Measurements from ENCODE around the gene C1orf74.

C1orf74 gene

GRCh38 chr1:209767096-209767495 lies 17.3 kb downstream of the C1orf74 start:
- no peak for DNase-seq (ENCODE audit: extremely low spot score)
- no peak for TF ChIP-seq ARNT (IDR thresholded peaks at IDR 0.05)
- no peak for TF ChIP-seq SP1 (IDR thresholded peaks at IDR 0.05)
- TF ChIP-seq L3MBTL2 (conservative IDR thresholded peaks at IDR 0.05), result no peak
- POLR2A ChIA-PET, result interaction anchor here (2.5 kb wide), 1 partner anchor 17 kb away, joined by 7 read pairs; the partner anchor contains the start of gene C1orf74
- CTCF ChIA-PET, result no interaction called here

- CTCF ChIA-PET, result no interaction called here
- POLR2A ChIA-PET, result interaction anchor here (2.5 kb wide), 1 partner anchor 18 kb away, joined by 7 read pairs; the partner anchor contains the start of gene C1orf74
- no peak for DNase-seq (ENCODE audit: extremely low spot score)
- TF ChIP-seq SUZ12 (IDR thresholded peaks at IDR 0.05) (no peak), LEF1 (IDR thresholded peaks at IDR 0.05; ENCODE audit: borderline replicate concordance) (no peak), ZNF384 (IDR thresholded peaks at IDR 0.05) (no peak), FOXA1 (IDR thresholded peaks at IDR 0.05) (no peak)
Measured at GRCh38 chr1:209766051-209766450, 18.3 kb downstream of the C1orf74 start.

- CTCF ChIA-PET, result interaction anchor here (0.6 to 2.4 kb wide), 2 partner anchors 13 to 60 kb away, joined by 4 to 7 read pairs; no protein-coding TSS in a partner anchor
Measured at GRCh38 chr1:209761011-209761635, 23.2 kb downstream of the C1orf74 start.

GRCh38 chr1:209759829-209760359 lies 24.5 kb downstream of the C1orf74 start:
- POLR2A ChIA-PET, result no interaction called here

More at GRCh38 chr1:209761011-209761635, 23.2 kb downstream of the C1orf74 start:
- POLR2A ChIA-PET, result no interaction called here
- TF ChIP-seq PKNOX1 (IDR thresholded peaks at IDR 0.05) (no peak), BHLHE40 (IDR thresholded peaks at IDR 0.05; ENCODE audit: borderline replicate concordance) (no peak), ARNT (IDR thresholded peaks at IDR 0.05) (no peak)
- no peak for DNase-seq (ENCODE audit: extremely low spot score)

GRCh38 chr1:209758400-209758799 lies 26.0 kb downstream of the C1orf74 start:
- ChIA-PET POLR2A (no interaction called here), CTCF (no interaction called here)
- no peak for TF ChIP-seq SUZ12 (IDR thresholded peaks at IDR 0.05)
- no peak for TF ChIP-seq NFRKB (IDR thresholded peaks at IDR 0.05)
- no peak for TF ChIP-seq FOXM1 (IDR thresholded peaks at IDR 0.05; ENCODE audit: borderline replicate concordance)
- TF ChIP-seq SP1 (IDR thresholded peaks at IDR 0.05), result no peak
- no peak for TF ChIP-seq ELF4 (IDR thresholded peaks at IDR 0.05)
- TF ChIP-seq HDGF (IDR thresholded peaks at IDR 0.05; ENCODE audit: borderline replicate concordance), result no peak
- TF ChIP-seq ARNT (IDR thresholded peaks at IDR 0.05), result no peak
- TF ChIP-seq PKNOX1 (IDR thresholded peaks at IDR 0.05), result no peak
- no peak for TF ChIP-seq FOXK2 (IDR thresholded peaks at IDR 0.05)
- TF ChIP-seq BHLHE40 (IDR thresholded peaks at IDR 0.05; ENCODE audit: borderline replicate concordance), result no peak
- no peak for TF ChIP-seq CTBP1 (IDR thresholded peaks at IDR 0.05; ENCODE audit: borderline replicate concordance)
- no peak for TF ChIP-seq TARDBP (IDR thresholded peaks at IDR 0.05)
- no peak for TF ChIP-seq ZNF384 (IDR thresholded peaks at IDR 0.05)
- DNase-seq (ENCODE audit: extremely low spot score), result no peak

More at GRCh38 chr1:209759829-209760359, 24.5 kb downstream of the C1orf74 start:
- CTCF ChIA-PET, result interaction anchor here (2.4 kb wide), 1 partner anchor 12 kb away, joined by 7 read pairs; no protein-coding TSS in a partner anchor
- TF ChIP-seq HDGF (IDR thresholded peaks at IDR 0.05; ENCODE audit: borderline replicate concordance), result no peak
- TF ChIP-seq PKNOX1 (IDR thresholded peaks at IDR 0.05), result no peak
- TF ChIP-seq TARDBP (IDR thresholded peaks at IDR 0.05), result no peak
- no peak for TF ChIP-seq SUZ12 (IDR thresholded peaks at IDR 0.05)
- no peak for TF ChIP-seq L3MBTL2 (conservative IDR thresholded peaks at IDR 0.05)
- TF ChIP-seq ZNF384 (IDR thresholded peaks at IDR 0.05), result no peak
- no peak for TF ChIP-seq LEF1 (IDR thresholded peaks at IDR 0.05; ENCODE audit: borderline replicate concordance)
- TF ChIP-seq FOXK2 (IDR thresholded peaks at IDR 0.05), result no peak
- no peak for TF ChIP-seq SP1 (IDR thresholded peaks at IDR 0.05)
- no peak for TF ChIP-seq NFRKB (IDR thresholded peaks at IDR 0.05)
- no peak for TF ChIP-seq ELF4 (IDR thresholded peaks at IDR 0.05)
- no peak for TF ChIP-seq FOXA1 (IDR thresholded peaks at IDR 0.05)
- no peak for TF ChIP-seq BHLHE40 (IDR thresholded peaks at IDR 0.05; ENCODE audit: borderline replicate concordance)
- no peak for TF ChIP-seq FOXM1 (IDR thresholded peaks at IDR 0.05; ENCODE audit: borderline replicate concordance)
- TF ChIP-seq ARNT (IDR thresholded peaks at IDR 0.05), result no peak
- no peak for TF ChIP-seq CTBP1 (IDR thresholded peaks at IDR 0.05; ENCODE audit: borderline replicate concordance)
- DNase-seq (ENCODE audit: extremely low spot score), result no peak

GRCh38 chr1:209756615-209757445 lies 27.5 kb downstream of the C1orf74 start:
- CTCF ChIA-PET, result no interaction called here
- DNase-seq (ENCODE audit: extremely low spot score), result no peak
- TF ChIP-seq FOXM1 (IDR thresholded peaks at IDR 0.05; ENCODE audit: borderline replicate concordance) (no peak), FOXA1 (IDR thresholded peaks at IDR 0.05) (no peak)
- POLR2A ChIA-PET, result no interaction called here
